PC-9 (cell line): Measurements from ENCODE around the gene ERAS. TPM values are rescaled to one million over a fixed set of nuclear protein-coding genes. Genes with fewer than 3 reads are reported as not detected.

Source experiments
- BruUV-seq: library from RNA; stranded (reverse); fragments of 400-500 nt; replicated peaks from 2 replicates; lab custom pipeline; 2021; lab: Mats Ljungman, UMichigan
- CTCF ChIA-PET: fragments of 300-600 bp; sonication (Branson Sonifier 250); formaldehyde crosslinking; loops from one replicate; lab custom pipeline; 2022; ENCODE audit warnings: antibody characterized with exemption; lab: Charles Lee
- POLR2A ChIA-PET: fragments of 300-600 bp; sonication (Branson Sonifier 250); formaldehyde crosslinking; loops from one replicate; lab custom pipeline; 2022; ENCODE audit warnings: antibody characterized with exemption; ENCODE audit not compliant: unreplicated experiment; lab: Charles Lee
- DNase-seq, 2 experiments: peaks; one replicate each; pipeline versions ENCODE4 v3.0.0 to v3.0.0-alpha.2; 2015 to 2022; ENCODE audit warnings: mixed read lengths in 1 of 2
- H2AFZ ChIP-seq: fragments of 200-600 bp; sonication (generic); 2 replicates; pipeline ENCODE4 v1.8.1; 2017; ENCODE audit warnings: antibody characterized with exemption
- H3F3A ChIP-seq: fragments of 200-600 bp; sonication (generic); 2 replicates; pipeline ENCODE4 v1.8.1; 2017; ENCODE audit warnings: antibody characterized with exemption, mild to moderate bottlenecking, low read depth; ENCODE audit not compliant: insufficient read depth
- H3K27ac ChIP-seq: fragments of 200-600 bp; sonication (generic); 2 replicates; pipeline ENCODE4 v1.6.1; 2016; ENCODE audit warnings: mixed run types
- H3K27me3 ChIP-seq: fragments of 200-600 bp; sonication (generic); 2 replicates; pipeline ENCODE4 v1.6.1; 2016; ENCODE audit warnings: low read depth, mixed run types; ENCODE audit not compliant: insufficient read depth
- H3K36me3 ChIP-seq: fragments of 200-600 bp; sonication (generic); 2 replicates; pipeline ENCODE4 v1.6.1; 2016; ENCODE audit warnings: low read depth, mixed run types
- H3K4me1 ChIP-seq: fragments of 200-600 bp; sonication (generic); replicated peaks from 2 replicates; pipeline ENCODE4 v1.6.1; 2016; ENCODE audit warnings: mixed run types; ENCODE audit not compliant: insufficient read depth
- H3K4me2 ChIP-seq: fragments of 200-600 bp; sonication (generic); 2 replicates; pipeline ENCODE4 v1.6.1; 2017; ENCODE audit warnings: mixed run types
- H3K4me3 ChIP-seq: fragments of 200-600 bp; sonication (generic); 2 replicates; pipeline ENCODE4 v1.6.1; 2016; ENCODE audit warnings: mixed run types
- H3K79me2 ChIP-seq: fragments of 200-600 bp; sonication (generic); 2 replicates; pipeline ENCODE4 v1.6.1; 2017; ENCODE audit warnings: low read depth, mixed run types
- H3K9me2 ChIP-seq: fragments of 200-600 bp; sonication (generic); 2 replicates; pipeline ENCODE4 v1.8.1; 2017; ENCODE audit warnings: mild to moderate bottlenecking; ENCODE audit not compliant: insufficient read depth
- H3K9me3 ChIP-seq: fragments of 200-600 bp; sonication (generic); 2 replicates; pipeline ENCODE4 v1.8.1; 2016; ENCODE audit warnings: low read depth; ENCODE audit not compliant: insufficient read depth
- H4K20me1 ChIP-seq: fragments of 200-600 bp; sonication (generic); 2 replicates; pipeline ENCODE4 v1.8.1; 2017; ENCODE audit not compliant: insufficient read depth
- EZH2 ChIP-seq: fragments of 200-600 bp; sonication (generic); IDR thresholded peaks from 2 replicates; pipeline ENCODE4 v1.8.0; 2017; ENCODE audit warnings: antibody characterized with exemption, low read depth
- intact Hi-C: fragments of 100-400 bp; cut with micrococcal nuclease; formaldehyde crosslinking; loops from one replicate; pipeline ENCODE4 v1.10.0; 2022; ENCODE audit not compliant: unreplicated experiment
- total RNA-seq: library from RNA; stranded (reverse); gene quantifications from 2 replicates; pipeline ENCODE4 v1.2.3, GENCODE V29; 2021
- TF ChIP-seq, protein P1 (sequence below): fragments of 200-600 bp; sonication (generic); conservative IDR thresholded peaks from 2 replicates; pipeline ENCODE4 v1.6.1; 2017; ENCODE audit warnings: mixed run types, antibody characterized with exemption, mild to moderate bottlenecking, moderate library complexity

ERAS gene
- total RNA-seq, 1 experiment from 2014 or later: not detected

DNA sequence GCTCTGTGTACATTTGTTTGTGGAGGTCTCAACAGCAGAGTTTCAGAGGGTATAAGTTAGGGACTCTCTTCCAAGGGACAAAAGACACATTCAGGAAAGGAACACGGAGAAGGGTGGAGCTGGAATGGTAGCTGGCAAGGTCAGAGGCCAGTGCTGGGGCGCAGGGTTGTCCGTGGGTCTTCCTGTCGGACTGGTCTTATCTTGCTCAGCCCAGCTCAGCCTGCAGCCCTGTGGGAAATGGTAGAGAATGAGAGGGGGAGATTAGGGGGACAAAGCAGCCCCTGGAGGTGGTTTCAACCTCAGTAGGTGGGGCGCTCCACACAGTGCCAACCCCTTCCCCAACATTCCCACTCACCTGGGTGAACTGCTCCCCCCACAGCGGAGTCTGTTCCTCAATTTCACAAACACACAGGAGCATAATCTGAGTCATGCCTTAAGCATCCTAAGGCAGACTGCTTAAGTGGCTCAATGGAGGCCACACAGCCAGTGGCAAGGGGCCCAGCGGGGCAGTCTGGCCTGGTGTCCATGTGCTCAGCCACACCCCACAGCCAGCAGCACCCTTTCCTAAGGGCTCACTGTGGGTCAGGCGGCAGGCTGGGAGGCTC is 31.3 kb upstream of the ERAS start:
- 0 out of 2 replicates have a peak overlapping the region, but pooled peaks have one; percentile 8 for H3K4me3 ChIP-seq
- H4K20me1 ChIP-seq: no peaks in the 10 kb centered on the region
- no peaks in the 10 kb centered on the region for H3K9me3 ChIP-seq
- H3F3A ChIP-seq: no peaks in the 10 kb centered on the region
- peak overlapping the region; percentile 43 for H3K27ac ChIP-seq
- no peaks in the 10 kb centered on the region for H3K36me3 ChIP-seq
- H3K9me2 ChIP-seq: no peaks in the 10 kb centered on the region
- H2AFZ ChIP-seq: no peak overlapping the region
- peak; percentile 60 to 68 for DNase-seq
- peak overlapping the region; percentile 61 for H3K4me2 ChIP-seq
- no peaks in the 10 kb centered on the region for H3K27me3 ChIP-seq
- TF ChIP-seq, protein P1, sequence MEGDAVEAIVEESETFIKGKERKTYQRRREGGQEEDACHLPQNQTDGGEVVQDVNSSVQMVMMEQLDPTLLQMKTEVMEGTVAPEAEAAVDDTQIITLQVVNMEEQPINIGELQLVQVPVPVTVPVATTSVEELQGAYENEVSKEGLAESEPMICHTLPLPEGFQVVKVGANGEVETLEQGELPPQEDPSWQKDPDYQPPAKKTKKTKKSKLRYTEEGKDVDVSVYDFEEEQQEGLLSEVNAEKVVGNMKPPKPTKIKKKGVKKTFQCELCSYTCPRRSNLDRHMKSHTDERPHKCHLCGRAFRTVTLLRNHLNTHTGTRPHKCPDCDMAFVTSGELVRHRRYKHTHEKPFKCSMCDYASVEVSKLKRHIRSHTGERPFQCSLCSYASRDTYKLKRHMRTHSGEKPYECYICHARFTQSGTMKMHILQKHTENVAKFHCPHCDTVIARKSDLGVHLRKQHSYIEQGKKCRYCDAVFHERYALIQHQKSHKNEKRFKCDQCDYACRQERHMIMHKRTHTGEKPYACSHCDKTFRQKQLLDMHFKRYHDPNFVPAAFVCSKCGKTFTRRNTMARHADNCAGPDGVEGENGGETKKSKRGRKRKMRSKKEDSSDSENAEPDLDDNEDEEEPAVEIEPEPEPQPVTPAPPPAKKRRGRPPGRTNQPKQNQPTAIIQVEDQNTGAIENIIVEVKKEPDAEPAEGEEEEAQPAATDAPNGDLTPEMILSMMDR: no peak
- no peak for TF ChIP-seq EZH2
- CTCF ChIA-PET: no interaction called here
- H3K79me2 ChIP-seq: no peaks in the 10 kb centered on the region
- intact Hi-C loops: no loop called here
- H3K4me1 ChIP-seq: peaks cover 12% of the 10 kb centered on the region
- POLR2A ChIA-PET: no interaction called here
- no TSS peak for BruUV-seq

DNA sequence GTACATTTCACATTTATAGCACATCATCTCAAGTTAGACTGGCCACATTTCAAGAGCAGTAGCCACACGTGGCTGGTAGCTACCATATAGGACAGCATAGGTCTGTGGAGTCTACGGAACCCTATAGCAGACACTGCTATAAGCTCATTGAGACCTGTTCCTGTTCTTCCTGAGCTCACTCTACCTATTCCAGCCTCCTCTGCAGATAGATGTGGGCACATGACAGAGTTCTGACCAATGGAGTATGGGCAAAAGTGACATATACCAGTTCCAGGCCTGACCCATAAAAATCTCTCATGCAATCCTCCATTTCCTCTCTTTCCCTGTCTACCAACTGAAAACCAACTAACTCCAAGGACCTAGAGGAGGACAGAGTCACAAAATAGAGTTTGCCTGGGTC is 28.0 kb upstream of the ERAS start:
- H3K4me2 ChIP-seq: no peak overlapping the region
- H3K36me3 ChIP-seq: no peaks in the 10 kb centered on the region
- ChIA-PET POLR2A (no interaction called here), CTCF (no interaction called here)
- TF ChIP-seq, protein P1: no peak
- no peak for TF ChIP-seq EZH2
- H3F3A ChIP-seq: no peaks in the 10 kb centered on the region
- H2AFZ ChIP-seq: no peak overlapping the region
- no peaks in the 10 kb centered on the region for H3K27me3 ChIP-seq
- H3K4me1 ChIP-seq: peaks cover 12% of the 10 kb centered on the region
- intact Hi-C loops: no loop called here
- no peaks in the 10 kb centered on the region for H3K79me2 ChIP-seq
- no TSS peak for BruUV-seq
- H4K20me1 ChIP-seq: no peaks in the 10 kb centered on the region
- no peaks in the 10 kb centered on the region for H3K9me2 ChIP-seq
- H3K4me3 ChIP-seq: no peak overlapping the region
- no peak for DNase-seq
- no peak overlapping the region for H3K27ac ChIP-seq
- no peaks in the 10 kb centered on the region for H3K9me3 ChIP-seq

DNA sequence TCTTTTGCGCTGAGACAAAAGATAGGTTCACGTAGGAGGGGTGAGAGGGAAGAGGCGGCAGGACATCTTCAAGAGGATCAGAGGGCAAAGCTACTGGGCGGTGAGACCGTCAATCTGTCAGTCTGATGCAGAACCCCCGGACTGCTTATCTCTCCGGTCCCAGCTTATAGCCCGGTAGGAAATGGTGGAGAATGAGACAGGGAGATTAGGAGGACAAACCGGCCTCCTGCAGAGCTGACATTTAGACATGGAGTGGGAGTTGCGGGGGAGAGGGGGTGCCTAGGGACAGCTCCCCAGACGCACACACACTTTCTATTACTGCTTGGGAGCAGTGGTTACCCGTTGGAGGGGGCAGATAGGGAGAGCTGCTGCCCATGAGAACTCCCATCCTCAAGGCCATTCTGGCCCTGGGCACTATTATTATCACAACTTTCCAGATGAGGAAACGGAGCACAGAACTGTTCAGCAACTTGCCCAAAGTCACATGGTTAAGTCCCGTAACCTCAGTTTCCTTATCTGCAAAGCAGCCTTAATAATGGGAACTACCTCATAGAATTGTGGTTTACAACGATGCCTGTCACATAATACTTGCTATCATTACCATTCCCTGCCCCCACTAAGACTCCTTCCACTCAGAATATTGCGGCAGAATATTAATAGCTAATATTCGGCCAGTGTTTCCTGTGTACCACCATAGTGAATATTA is 25.6 kb upstream of the ERAS start:
- peak overlapping the region; percentile 75 for H2AFZ ChIP-seq
- CTCF ChIA-PET: no interaction called here
- TSS peak; percentile 96 for BruUV-seq

More for the DNA sequence above, 25.6 kb upstream of the ERAS start:
- no peak for DNase-seq
- Histone ChIP-seq H3K27ac (peak overlapping the region; percentile 53), H3K4me2 (peak overlapping the region; percentile 74), H3K4me3 (peak overlapping the region; percentile 57; the same call in 1 of the 2 replicates), H3K79me2 (no peaks in the 10 kb centered on the region), H3K4me1 (0 out of 2 replicates have a peak, but pooled peaks cover 3% of the 10 kb centered on the region), H3K9me2 (no peaks in the 10 kb centered on the region), H3F3A (no peaks in the 10 kb centered on the region), H3K27me3 (no peaks in the 10 kb centered on the region), H3K9me3 (no peaks in the 10 kb centered on the region), H3K36me3 (no peaks in the 10 kb centered on the region), H4K20me1 (no peaks in the 10 kb centered on the region)
- POLR2A ChIA-PET: interaction anchor here (0.5 to 0.9 kb wide), 3 partner anchors 96 to 279 kb away, joined by 3 to 8 read pairs (median 6); partner anchors contain the start of gene EBP
- no peak for TF ChIP-seq EZH2
- TF ChIP-seq, protein P1: no peak
- intact Hi-C loops: loop anchor here (1.0 to 5.0 kb wide), 2 partner anchors 39 to 97 kb away; partner anchors contain the start of genes GLOD5, PQBP1 and TIMM17B
